EL (cell line): ENCODE data around the gene FNIP2.
A peak's percentile ranks its signal among the peaks of the same experiment; 100 is the strongest.
"Not testable (repeated sequence)": the region's sequence is repeated elsewhere in the genome, so short reads cannot be mapped to it uniquely, and the experiment has no call there.

Source experiments
- DNase-seq: peaks from one replicate; pipeline ENCODE4 v3.0.0-alpha.2; 2016

The FNIP2 gene

DNA sequence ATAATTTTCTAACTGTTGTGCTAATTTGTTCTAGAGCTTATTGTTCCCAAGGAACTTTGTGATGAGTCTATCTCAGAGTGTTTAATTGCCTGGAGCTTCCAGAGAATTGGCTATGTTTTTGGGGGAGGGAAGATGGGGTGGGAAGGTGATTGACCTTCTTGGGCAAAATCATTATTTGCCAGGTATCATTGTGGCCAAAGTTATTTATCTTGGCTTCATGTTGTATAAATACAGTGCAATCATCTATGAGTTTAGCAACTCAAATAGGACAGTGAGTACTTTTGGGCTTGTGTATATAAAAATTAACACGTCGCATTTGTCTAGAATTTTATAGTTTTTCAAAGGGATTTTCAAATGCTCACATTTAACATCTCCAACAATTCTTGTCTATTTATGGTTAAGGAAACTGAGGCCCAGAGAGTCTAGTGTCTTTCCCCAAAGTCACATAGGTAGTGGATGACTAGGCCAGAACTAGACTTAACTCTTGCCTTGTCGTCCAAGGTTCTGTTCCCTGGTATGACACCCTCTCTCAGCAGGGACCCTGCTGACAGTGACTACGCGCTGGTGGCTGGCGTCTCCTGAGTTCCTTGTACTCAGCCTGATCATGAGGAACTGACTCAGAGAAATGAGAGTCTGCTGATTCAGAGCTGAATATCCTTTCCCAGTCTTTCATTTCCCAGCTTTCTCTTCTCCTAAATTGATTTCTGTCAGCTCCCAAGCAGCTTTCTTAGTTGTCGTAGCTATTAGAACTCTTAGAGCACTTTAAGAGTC, 27.7 kb downstream of the FNIP2 start:
- DNase-seq, result peak; percentile 50

GRCh38 chr4:158798062-158798461, 29.2 kb downstream of the FNIP2 start:
- no peak for DNase-seq

GRCh38 chr4:158799013-158799770, 30.4 kb downstream of the FNIP2 start:
- DNase-seq, result no peak

GRCh38 chr4:158799856-158800255, 31.0 kb downstream of the FNIP2 start:
- no peak for DNase-seq

- no peak for DNase-seq
Measured at GRCh38 chr4:158801066-158801465, 32.2 kb downstream of the FNIP2 start.

DNA sequence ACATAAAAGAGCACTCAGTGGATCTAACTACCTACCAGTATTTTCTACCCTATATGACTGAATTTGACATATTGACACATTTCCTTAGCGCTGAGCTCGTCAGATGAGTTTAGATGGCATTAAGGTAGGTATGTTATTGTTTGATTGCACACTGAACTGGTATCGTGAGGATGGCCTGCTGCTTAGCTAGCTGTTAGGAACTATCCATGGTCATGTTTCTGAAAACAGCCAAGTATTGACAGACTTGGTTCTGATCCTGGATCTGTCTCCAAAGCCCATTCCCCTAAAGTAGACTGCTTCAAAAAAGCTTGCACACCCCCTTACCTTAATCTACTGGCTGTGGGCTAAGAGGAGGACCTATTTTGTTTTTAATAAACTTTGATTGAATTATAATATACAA, 32.9 kb downstream of the FNIP2 start:
- no peak for DNase-seq

- no peak for DNase-seq
Measured at GRCh38 chr4:158802914-158803313, 34.1 kb downstream of the FNIP2 start.

- DNase-seq, result no peak
Measured at GRCh38 chr4:158805635-158806471, 37.0 kb downstream of the FNIP2 start.

- no peak for DNase-seq
Measured at GRCh38 chr4:158807691-158808090, 38.9 kb downstream of the FNIP2 start.

GRCh38 chr4:158808399-158808798, 39.6 kb downstream of the FNIP2 start:
- DNase-seq, result no peak

- DNase-seq, result not testable (repeated sequence)
Measured at GRCh38 chr4:158809208-158809607, 40.4 kb downstream of the FNIP2 start.

DNA sequence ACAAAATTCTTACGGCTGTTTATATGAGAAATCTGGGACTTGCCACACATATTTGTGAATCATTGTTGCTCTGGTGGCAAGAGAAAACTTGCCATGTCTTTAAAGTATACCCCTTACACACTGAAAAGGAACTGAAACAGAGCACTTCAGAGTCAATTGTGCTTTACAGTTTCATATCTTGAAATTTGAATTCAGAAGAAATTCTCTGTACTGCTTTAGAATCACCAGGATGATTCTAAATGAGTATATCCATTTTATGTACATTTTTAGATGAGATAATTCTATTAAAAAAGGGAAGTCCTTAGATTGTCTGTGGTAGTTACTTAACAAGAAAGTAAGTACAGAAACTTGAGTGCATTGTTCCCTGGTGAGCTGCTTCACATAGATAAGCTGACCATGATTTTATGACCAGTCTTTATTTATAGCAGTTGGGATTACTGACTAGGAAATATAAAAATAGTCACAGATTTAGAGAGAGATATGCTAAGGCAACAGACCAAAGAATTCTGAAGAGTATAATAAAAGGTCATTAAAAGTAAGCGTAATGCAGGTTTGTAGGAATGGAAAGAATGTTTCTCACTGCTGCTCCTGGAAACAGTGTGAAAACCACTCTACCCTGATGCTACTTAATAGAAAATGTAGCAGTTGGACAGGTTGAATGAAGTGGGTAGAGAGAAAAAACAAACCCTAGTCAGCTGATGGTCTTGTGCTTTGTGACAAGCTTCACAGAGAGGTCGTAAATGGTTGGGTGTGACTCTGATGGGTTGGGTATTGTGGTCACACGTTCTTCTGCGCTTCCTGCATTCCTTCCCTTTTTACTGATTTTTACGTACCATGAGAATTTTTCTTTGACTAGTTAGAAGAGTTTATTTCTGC, 41.0 kb downstream of the FNIP2 start:
- peak; percentile 92 for DNase-seq

- DNase-seq, result peak; percentile 93
Measured at GRCh38 chr4:158810487-158811215, 41.8 kb downstream of the FNIP2 start.

GRCh38 chr4:158811216-158811540, 42.4 kb downstream of the FNIP2 start:
- no peak for DNase-seq

DNA sequence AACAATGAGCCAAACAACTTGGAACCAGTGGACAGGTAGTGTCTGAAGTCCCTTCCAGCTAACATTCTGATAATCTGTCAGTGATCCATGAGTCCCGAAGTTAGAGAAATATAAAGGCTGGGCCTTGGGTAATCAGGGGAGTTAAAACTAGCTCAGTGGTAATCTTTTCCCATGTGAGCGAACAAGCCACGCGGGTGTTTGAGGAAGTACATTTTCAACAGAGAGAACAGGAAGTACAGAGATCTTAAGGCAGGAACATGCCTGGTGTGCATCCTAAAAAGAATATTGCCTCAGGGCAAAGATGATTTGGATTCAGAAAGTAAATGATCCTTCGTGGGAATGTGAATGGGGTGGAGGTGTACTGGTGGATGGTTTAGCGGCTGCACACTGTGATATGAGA, 42.9 kb downstream of the FNIP2 start:
- peak; percentile 38 for DNase-seq

DNA sequence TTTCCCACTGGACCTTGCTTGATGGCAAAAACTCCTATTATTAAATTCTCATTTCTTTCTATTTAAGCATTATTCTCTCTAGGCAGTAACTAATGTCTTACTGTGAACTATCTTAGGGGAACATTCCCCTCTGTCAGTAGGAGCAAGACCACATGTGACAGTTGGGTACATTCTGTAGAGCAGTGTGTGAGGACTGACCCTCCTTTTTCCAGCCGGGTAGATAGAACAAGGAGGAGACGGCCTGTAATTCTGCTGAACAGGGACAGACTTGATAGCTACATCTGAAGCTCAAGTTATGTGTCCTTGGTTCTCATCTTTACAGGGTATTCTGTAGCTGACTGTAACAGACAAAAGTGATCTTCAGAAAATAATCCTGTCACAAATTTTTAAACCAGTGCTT, 43.3 kb downstream of the FNIP2 start:
- no peak for DNase-seq

- no peak for DNase-seq
Measured at GRCh38 chr4:158812543-158812942, 43.7 kb downstream of the FNIP2 start.

GRCh38 chr4:158813113-158813512, 44.3 kb downstream of the FNIP2 start:
- no peak for DNase-seq

DNA sequence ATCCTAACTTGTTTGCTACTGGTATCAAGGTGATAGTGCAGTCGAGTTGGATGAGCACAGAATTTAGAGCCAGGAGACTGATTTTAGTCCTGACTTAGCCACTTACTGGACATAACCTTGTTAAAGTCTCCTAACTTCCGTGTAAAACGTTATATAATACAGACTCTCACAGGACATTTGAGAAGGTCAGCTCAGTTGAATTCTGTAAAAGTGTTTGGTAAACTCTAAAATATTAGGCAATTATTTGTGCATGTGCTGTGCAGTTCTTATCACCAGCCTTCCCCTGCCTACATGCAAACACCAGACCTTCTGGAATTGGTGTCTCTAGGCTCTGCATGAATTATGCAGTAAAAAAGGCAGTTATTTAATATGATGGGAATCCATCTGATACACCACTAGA, 45.4 kb downstream of the FNIP2 start:
- DNase-seq, result no peak

DNA sequence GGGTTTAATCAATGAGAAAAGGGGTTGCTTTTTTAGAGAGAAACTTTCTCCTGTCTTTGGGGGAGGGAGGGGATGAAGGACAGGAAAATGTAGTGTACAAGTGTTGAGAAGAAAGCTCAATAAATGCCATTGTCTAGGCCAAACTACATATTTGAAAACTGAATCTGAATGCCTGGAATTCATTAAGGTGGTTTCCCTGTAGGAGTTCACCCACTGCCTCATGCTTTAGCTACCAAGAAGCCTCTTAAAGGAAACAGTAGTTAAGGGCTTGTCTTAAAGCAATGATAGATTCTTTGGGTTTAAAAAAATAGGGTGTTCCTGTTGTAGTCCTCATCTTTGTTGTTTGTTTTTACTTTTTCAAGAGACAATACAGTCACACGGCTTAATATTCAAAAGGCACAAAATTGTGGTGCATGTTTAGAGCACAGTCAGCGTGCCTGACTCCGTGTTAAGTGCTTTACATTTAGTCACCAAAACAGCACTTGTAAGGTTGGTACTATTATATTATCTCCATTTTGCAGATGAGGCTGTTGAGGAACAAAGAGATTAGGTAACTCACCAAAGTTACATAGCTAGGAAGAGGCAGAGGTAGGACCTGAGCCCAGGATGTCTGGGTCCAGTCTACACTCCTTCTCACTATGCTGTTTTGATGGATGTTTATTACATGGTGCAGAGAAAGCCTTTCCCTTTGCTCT, 46.0 kb downstream of the FNIP2 start:
- DNase-seq, result peak; percentile 47

- no peak for DNase-seq
Measured at GRCh38 chr4:158816955-158817354, 48.1 kb downstream of the FNIP2 start.
